T1000 (cell line): Measurements from ENCODE around the gene HELZ.
"Not testable (repeated sequence)": the region's sequence is repeated elsewhere in the genome, so short reads cannot be mapped to it uniquely, and the experiment has no call there.

Source experiments
- DNase-seq: peaks from one replicate; lab custom pipeline; 2025; ENCODE audit warnings: mixed read lengths; lab: John Stamatoyannopoulos, UW

HELZ gene

DNA sequence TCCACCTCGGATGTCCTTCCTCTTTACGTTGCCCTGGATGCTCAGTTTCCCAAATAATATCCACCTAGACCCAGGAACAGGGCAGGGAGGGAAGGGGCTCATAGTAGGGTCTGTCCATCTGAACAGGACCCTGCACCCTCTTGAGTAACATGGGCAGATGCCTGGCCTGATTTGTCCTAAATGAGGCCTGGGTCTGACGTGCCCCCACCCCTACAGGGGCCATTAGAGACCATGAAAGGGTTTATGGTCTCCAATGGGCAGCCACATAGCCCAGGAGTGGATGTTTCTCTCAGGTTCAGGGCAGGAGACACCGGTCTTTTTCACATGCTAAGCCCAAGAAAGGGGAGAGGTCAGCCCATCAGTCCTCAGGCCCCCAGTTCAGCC lies 193.8 kb downstream of the HELZ start:
- DNase-seq, result no peak

DNA sequence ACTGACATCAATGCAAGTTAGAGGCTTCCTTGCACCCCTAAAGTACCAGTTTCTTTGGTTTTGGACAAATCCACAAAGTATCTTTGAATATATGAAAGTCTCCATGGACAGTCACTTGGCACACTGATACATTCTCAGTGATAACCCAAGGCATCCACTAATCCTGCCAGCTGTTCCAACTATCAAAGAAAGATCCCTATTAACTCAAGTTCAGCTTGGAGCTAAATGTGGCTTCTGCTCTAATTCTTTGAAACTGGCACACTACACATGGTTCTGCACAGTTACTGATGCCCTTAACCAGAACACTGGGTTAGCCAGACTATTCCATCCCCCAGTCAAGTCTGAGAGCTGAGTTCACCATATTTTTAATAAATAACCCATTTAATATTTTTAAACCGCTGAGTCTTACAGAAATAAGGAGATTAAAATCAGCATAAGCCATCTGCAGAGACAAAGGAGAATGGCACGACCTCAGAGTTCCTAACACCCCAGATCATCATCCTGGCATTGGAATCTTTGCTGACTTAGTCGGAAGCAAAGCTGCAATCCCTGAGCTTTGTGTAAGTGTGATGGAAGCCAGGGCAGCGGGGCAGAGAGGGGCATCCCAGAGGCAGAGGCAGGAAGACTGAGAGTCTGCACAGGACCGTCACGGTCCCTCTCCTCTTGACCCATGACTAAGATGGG lies 194.4 kb downstream of the HELZ start:
- DNase-seq, result no peak

DNA sequence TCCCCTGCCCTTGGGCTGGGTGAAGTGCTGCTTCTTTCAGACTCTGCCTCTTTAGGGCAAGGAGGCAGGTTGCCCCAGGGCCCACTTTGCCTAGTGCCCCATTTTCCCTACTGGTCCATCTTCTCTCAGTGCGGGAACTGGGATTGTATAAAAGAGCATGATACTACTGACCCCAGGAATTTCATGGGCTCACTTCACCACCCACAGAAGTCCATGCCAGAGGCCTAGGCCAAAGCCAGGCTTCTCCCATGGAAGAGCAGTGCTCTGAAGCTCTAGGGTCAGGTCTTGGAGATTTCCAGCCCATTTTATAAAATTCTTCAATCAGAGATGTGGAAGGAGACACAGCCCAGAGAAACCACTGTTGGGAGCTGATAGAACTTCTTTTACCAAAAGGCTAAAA lies 194.9 kb downstream of the HELZ start:
- DNase-seq, result no peak

GRCh38 chr17:67049025-67049739 lies 195.8 kb downstream of the HELZ start:
- no peak for DNase-seq

GRCh38 chr17:67047382-67047781 lies 197.6 kb downstream of the HELZ start:
- no peak for DNase-seq

- DNase-seq, result no peak
These were observed 198.6 kb downstream of the HELZ start for GRCh38 chr17:67046398-67046797.

DNA sequence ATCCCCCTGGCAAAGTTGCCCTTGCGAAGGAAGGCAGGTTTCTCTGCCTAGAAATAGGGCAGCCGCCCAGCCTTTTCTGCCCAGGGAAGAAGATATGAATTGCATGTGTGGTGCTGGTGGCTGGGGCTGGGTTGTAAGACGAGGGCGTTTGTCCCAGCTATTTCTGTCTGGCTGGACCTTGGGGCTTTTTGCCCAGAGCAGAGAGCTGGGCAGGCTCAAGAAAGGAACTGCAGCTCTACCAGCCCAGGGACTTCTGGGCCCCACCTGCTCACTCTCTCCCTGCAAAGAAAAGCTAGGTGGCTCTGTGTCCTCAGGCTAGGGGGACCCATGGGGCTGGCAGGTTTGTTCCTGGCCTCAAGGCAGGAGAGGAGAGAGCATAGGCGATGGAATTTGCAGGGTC lies 200.1 kb downstream of the HELZ start:
- no peak for DNase-seq

GRCh38 chr17:67044016-67044772 lies 200.8 kb downstream of the HELZ start, which contains the start of gene CACNG1:
Gene CACNG1, plus strand, starts transcription at chr17:67044554. Its CDS starts 107 bp downstream, at chr17:67044661.
- DNase-seq, result no peak

GRCh38 chr17:67043283-67043682 lies 201.7 kb downstream of the HELZ start:
- no peak for DNase-seq

GRCh38 chr17:67041941-67042899 lies 202.8 kb downstream of the HELZ start:
- no peak for DNase-seq

DNA sequence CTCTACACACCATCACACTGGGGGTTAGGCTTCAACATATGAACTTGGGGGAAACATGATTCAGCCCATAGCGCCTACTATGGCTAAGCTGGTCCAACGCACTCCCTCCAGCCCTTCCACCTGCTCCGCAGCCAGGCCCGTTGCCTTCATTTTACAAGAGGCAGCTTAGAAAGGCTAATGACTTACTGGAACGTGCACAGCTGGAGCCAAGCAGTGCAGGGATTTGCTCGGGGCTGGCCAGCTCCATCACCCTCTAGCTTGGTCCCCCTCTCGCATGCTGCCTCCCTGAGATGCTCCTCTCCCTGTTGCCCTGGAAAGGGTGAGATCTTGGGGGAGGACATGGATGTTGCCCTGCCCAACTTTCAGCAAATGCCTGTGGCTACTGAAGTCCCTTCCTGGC lies 203.5 kb downstream of the HELZ start:
- DNase-seq, result no peak

GRCh38 chr17:67041119-67041518 lies 203.9 kb downstream of the HELZ start:
- DNase-seq, result not testable (repeated sequence)

DNA sequence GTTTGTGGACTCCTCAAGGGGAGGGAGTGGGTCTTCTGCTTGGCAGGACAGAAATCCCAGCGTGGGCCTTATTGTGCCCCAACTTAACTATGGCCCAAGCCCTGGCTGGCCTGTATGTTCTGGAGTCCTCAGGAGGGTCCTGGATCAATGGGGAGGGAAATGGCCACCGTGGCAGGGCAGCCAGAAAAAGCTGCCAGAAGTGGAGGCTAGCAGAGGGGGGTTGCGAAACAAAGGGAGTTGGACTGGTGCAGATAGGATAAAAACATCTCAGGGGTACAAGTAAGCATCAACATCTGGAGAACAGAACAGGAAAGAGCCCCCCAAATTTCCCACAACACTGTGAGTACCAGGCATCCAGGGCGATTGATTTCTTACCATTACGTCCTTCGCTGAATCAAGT lies 204.3 kb downstream of the HELZ start:
- DNase-seq, result no peak

DNA sequence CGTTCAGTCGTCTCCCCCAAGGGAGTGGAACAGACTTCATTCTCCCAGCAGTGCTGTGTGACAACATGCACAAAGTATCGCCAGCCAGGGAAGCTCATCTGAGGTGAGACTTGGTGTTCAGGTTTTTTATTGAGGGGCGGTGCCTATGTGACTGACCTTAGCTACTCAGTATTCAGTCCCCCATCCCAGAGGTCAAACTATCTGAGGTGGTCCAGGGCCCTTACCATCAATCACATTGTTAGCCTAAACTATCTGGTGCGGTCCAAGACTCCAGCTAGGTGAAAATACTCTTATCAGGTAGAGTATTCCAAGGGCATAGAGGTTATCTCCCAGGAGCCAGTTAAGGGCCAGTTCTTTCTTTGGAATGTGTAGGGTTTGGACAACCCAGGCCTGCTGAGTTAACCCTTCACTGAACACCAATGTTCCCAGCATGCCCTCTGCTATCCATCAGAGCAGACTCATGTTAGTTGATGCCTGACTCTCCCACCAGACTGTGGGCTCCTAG lies 206.1 kb downstream of the HELZ start:
- no peak for DNase-seq

GRCh38 chr17:67035131-67036083 lies 209.6 kb downstream of the HELZ start:
- no peak for DNase-seq

- no peak for DNase-seq
These were observed 211.4 kb downstream of the HELZ start for GRCh38 chr17:67033613-67034012.

- no peak for DNase-seq
These were observed 212.0 kb downstream of the HELZ start for GRCh38 chr17:67032985-67033384.

- no peak for DNase-seq
These were observed 212.6 kb downstream of the HELZ start for GRCh38 chr17:67032382-67032781.

DNA sequence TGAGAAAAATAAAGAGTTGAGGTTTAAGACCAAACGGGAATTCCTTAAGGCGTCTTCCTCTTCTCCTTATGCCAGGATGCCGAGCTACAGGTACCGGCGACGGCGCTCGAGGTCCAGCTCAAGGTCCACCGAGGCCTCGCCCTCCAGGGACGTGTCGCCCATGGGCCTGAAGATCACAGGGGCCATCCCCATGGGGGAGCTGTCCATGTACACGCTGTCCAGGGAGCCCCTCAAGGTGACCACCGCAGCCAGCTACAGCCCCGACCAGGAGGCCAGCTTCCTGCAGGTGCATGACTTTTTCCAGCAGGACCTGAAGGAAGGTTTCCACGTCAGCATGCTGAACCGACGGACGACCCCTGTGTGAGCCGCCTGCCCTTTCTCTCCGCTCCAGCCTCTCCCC lies 214.4 kb downstream of the HELZ start:
- no peak for DNase-seq

DNA sequence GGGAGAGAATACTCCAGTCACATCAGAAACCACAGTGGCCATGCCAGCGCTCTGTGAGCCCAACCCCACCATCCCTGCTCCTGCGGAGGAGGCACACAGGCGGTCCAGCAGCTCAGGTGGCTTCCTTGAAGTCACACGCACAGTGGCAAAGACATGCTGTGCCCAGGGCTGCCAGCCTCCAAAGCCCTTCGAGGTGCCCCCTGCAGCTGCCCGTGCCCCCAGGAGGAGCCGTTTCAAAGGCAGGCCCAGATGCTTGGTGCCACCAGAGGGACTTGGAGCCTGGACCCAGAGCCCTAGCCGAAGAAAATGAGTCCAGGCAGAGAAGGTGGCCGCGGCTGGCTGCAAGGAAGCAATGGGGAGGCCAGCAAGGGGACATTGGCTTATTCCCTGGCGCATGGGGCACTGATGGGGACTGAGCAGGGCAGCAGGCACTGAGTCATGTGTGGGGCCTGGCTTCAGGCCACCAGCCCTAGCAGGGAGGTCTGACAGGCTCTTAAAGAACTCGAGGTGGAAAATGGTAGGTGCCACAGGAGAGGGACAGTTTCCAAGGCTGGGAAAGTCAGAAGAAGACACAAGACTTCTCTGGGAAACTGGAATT lies 217.9 kb downstream of the HELZ start:
- DNase-seq, result no peak
